Cerebellar cortex (tissue), 1 donor: ENCODE measurements around the gene DDN.

Experiments
- DNase-seq: peaks from one replicate; pipeline ENCODE4 v3.0.0-alpha.2; 2015; ENCODE audit warnings: low spot score

The DDN gene

DNA sequence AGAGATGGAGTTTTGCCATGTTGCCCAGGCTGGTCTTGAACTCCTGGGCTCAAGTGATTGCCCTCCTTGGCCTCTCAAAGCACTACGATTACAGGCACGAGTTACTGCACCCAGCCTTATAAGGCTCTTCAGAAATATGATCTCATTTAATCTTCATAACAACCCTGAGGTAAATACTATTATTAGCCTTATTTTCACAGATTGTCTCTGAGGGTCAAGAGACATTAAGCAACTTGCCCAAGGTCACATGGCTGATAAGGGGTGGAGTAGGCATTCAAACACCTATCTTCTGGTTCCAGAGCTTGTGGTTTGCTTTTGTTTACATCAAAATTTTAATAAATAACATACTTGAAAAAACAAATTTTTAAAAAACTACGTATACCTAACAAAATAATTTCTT, 14.3 kb upstream of the DDN start:
- DNase-seq: no peak

DNA sequence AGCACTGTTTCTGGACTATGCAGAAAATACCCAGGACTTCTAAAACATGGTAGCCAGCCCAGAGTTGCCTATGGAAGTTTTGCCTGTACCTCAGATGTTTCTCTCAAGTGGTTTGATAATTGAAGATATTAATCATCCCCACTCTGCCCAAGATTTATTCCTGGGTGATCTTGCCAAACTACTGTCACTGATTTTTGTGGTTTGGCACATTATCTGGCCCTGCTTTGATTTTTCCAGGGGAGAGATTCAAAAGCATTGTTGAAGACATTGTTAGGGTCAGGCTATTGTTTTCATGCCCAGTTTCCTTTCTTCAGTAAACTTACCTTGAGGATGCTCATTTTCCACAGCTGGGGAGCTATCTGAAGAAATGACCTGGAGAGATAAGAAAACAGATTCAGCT, 13.6 kb upstream of the DDN start:
- no peak for DNase-seq

DNA sequence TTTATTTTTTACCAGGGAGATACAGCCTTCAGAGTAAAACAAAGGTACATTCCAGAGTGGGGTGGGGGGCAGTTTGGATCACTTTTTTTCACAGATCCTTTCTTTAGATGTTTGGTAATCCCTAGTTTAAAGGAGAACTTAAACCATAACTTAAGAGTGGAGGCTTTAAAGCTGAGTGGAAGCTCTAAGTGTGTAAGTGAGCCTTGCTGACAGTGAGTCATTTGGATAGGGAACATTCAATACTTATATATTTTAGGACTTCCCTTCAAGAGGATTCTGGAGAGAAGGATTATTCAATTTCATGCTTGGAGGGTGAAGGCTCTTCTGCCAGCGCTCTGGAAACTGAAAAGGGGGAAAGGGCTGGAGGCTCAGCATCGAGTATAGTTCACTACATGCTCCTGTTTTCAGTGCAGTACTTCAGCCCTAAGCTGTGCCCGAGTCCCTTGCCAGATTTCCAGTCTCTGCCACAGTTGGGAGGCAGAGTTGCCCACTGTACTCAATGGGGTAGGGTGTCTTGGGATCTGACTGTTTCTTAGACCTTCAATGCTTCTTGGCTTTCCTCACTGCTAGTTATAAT, 11.0 kb upstream of the DDN start:
- DNase-seq: no peak

DNA sequence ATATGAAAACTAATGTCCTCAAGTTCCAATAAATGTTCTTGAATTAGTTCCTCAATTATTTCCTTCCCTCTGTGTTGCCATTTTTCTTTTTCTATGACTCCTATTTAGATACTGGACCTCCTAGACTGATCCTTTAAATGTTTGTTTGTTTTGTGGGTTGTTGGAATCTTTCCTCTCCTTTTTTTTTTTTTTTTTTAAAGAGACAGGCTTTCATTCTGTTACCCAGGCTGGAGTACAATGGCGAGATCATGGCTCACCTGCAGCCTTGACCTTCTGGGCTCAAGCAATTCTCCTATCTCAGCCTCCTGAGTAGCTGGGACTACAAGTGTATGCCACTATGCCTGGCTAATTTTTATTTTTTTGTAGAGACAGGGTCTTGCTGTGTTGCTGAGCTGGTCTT, 9.8 kb upstream of the DDN start:
- no peak for DNase-seq

DNA sequence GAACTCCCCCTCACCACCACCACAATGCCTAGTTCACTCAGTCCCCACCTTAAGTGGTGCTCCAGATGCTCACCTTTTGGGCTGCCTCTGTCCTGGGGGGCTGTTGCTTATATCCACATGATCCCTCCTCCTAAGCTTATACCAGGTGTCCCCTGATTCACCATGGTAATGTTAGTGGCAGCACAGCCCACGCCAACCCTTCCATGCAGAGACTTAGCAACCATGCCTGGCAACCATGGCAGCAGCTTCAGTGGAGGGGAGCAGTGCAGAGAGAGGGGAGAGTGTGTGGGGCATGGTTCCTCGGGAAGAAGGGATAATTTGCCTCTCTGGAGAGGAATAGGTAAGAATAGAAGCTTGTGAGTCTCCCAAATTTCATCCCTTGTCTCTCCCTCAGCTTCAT, 1.2 kb upstream of the DDN start:
- DNase-seq: no peak

DNA sequence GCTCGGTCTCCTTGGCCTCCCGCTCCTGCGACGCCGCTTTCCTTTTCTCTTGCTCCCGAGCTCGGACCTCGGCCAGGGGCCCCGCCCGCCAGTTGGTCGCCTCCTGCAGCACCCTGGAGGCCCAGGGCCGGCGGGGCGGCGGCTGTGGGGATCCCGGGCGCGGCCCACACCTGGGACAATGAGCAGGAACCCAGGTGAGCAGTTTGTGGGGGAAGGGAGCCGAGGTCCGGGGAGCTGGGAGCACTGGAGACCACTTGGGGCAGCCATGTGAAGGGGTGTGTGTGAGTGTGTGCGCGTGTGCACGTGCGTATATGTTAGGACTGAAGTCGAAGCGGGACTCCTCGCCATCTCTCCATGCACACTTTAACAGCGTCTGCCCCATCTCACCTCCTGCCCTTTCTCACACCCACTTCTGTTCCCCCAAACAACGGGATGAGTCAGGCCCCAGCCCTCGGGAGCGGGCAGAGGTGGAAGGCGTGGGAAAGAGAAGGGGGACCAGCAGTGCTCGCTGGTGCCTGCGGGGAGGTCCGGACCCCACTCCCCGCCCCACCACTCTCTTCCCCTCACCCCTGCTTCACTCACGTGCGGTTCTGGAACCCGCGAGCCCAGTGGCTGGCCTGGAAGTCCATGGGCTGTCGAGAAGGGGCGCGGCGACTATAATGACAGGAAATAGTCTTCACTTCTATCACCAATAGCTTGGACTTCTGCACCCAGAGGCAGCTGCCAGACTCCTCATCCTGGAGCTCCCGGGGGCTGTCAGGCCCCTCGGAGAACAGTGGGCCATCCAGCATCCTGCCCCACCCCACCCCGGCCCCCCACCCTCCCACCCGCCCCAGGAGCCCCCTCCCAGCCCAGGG, 450 bp downstream of the DDN start:
- DNase-seq: no peak

DNA sequence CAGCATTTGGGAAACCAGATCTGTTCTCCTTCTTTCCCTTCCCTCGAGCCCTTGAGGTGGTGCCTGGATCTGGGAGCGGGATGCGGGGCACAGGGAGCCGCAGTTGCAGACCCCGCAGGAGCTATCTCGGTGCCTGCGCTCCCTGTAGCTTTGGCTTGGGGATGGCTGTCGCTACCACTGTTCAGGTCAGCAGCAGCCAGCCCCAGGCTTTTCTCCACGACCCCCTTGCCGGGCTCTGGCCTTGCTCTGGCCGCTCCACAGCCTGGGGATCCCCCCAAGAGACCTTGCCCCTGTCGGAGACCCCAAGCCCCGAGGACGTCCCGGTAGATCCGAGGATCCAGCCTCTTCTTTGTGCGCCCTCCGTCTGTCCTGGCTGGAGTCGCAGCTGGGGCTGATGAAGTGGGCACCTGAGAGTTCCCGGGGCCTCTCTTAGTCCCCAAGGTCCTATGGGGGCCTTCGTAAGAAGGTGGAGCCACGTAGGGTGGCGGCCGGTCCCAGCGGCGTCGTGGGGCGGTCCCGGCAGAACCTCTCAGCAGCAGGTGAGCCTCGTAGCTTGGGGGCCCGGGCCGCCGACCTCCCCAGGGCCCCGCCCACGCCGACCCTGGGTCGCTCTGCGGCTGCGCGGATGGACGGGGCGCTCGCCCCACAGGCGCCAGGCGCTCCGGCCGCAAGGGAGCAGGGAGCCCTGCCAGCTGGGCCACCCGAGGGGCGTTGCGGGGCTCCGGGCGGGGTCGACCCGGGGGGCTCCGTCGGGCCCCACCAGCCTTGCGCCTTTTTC, 1.3 kb downstream of the DDN start:
- DNase-seq: no peak

DNA sequence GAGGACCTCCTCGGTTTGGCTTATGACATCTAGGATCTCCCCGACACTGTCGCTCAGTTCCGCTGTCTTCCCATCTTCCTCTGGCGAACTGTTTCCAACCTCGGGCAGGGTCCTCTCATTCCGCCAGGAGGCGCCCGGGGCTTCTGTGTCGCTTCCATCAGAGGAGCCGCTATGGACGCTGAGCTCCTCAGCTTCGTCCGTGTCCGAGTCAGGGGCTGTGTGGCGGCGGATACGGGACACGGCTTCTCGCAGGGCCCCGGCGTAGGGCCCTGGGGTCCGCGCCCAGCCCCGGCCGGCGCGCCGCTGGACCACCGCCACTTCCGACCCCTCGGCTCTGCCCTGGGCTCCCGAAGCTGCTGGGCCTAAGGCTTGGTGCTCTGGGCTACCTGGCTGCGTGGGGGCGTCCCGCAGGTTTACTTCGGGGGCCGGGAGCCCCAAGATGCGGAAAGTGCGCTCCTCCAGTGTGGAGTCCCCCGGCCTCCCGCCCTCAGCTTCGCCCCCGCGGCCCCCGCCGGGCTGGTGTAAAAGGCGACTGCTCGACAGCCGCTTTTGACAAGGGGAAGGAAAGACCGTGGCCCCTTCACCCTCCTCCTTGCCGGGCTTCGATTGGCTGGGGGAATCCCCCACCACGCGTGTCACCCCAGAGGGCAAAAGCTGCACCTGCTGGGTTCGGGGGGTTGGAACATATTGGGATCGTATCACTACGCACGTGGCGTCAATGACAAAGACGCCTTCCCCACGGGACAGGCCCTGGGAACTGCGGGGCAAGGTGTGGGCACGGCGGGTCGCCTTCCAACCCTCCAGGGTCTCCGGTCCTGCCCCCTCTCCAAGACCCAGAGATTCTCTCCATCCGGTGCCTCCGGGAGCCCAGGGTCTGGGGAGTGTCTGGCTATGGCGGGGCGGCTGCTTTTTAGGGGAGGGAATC, 2.1 kb downstream of the DDN start:
- peak; percentile 81 for DNase-seq

DNA sequence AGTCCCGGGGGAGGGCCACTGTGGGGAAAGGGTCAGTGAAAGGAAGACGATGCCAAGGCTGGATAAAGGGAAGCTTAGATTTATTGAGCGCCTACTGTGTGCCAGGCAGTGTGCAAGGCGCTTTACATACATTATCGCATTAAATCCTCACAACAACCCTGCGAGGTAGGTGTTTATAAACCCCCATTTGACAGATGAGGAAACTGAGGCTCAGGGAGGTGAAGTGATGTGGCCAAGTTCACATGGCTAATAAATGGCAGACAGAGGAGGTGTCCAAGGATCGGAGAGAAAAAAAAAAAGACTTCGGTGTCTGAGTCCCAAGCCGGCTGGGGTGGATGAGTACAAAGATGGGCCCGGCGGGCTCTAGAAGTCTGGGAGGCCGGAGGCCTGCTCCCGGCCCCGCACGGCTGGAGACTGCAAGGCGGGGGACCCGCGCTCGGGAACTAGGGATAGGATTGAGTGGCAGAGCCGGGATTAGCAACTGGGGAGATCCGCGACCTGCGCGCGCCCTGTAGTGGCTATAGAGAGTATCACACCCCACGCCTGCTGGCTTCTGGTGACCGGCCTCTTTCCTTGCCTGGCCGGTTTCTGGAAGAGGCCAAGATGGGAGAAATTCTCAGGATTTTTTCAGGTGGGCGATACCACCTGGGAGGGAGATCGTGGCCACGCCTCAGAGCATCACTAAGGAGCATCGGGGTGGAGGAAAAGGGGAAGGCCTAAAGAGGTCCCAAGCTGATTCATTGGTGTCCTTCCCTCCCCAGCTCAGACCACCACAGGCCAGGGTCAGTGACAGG, 3.9 kb downstream of the DDN start:
- peak; percentile 86 for DNase-seq

DNA sequence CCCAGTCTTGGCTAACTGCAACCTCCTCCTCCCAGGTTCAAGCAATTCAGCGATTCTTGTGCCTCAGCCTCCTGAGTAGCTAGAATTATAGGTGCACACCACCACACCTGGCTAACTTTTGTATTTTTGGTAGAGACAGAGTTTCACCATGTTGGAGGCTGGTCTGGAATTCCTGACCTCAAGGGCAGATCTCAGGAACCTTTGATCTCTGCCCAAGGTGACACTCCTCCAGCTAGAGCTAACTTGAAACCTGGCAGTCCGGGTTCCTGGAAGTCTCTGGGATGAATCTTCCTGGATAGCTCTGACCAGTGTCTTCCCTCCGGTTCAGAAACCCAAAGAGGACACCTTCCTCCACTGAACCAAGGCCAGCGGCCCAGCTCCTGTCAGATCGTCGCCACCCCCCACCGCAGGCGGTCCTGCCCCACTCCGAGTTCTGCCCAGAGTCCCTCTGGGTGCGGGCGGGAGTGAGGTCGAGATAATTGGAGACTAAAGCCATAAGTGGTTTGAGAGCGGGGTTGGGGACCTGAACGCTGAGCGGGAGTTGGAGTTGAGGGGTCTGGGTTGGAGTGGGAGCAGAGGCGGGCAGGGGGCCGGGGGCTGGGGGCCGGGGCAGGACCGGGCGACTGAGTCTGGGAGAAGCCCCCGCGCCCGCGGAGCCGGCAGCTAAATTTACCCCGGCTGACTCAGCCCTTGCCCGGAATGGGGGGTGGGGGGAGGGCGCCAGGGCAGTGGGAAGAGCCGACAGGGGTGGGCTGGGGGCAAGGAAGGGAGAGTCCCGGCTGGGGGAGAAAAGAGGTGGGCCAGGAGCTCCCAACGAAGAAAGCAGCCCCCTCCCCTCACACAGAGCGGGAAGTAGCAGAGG, 4.7 kb downstream of the DDN start:
- no peak for DNase-seq

DNA sequence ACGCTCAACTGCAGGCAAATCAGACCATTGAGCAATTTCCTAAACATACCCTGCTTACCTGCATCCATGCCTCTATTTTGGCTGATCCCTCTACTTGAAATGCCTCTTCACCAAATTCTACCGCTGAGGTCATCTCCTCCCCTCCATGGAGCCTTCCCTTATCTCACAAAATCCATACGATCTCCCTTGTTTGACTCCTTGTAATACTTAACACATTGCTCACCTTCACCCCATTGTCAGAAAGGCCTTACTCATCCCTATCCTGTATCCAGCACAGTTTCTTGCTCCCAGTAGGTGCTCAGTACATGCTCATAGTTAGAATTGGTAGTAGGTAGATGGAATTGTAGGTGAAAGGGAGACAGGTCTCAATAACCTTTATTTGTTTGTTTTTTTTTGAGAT, 5.4 kb downstream of the DDN start:
- DNase-seq: no peak

DNA sequence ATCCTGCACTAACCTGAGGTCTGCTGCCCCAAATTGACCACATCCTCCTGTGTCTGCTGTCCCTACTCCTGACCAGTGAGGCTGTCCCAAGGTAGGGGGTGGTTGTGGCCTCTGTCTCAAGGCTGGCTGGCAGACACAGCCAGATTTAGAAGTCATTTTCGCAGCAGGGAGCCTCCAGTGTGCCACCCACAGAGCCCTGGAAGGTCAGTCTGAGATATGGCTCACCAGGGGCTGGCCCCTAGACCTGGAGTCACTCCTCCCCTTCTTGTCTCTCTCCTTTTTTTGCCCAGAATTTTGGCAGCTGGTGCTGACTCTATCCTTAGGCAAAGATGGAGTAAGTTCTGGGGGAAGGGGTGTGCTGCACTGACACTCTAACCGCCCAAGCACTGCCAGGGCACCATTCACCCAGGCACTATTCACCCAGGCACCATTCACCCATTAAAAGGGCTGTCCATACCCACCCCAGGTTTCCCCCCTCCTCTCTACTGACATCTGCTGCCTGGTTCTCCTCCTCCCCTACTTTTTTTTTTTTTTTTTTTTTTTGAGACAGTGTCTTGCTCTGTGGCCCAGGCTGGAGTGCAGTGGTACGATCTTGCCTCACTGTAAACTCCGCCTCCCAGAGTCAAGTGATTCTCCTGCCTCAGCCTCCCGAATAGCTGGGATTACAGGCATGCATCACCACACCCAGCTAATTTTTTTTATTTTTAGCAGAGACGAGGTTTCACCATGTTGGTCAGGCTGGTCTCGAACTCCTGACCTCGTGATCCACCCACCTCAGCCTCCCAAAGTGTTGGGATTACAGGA, 7.7 kb downstream of the DDN start:
- DNase-seq: no peak

DNA sequence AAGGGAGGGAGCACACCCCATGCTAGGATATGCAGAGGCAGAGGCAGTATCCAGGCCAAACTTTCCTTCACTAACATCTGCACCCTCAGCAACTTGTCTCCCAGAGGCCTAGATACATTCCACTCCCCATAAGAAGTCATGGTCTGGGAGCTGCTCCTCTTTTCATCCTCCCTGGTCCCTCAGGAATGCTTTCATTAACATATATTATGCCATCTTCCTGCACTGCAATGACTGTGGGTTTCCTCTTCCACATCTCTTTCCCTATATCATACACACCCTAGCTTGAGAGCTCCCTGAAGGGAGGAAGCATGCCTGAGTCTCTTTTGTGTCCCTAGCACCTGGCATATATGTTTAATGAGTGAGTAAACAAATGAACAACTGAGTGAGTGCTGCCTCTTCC, 8.6 kb downstream of the DDN start:
- no peak for DNase-seq

DNA sequence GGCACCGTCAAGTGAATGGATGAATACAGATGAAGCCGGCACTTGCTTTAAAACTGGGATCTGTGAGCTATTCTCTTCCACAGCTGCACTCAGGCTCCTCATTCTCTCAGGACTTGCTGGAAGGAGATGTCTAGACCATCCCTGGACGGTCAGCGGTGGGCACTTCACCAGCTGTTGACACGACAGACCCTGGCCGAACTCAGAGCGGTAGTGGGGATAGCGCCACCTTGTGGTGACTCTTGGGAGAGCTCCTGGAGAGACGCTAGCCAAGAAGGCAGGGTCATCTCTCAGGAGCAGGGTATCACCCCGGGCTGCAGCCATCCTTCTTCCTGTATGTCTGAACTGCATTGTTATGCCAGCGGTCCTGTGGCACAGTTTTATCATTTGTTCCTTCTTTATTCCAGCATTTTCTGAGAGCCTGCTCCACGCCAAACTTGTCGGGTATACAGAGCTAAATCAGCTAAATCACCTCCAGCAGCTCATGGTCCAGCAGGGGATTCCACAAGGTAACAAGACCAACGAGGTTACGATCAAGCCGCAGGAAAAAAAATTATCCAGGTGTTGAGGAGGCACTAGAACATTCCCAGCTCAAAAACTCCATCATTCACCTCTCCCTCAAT, 11.0 kb downstream of the DDN start:
- peak; percentile 52 for DNase-seq

DNA sequence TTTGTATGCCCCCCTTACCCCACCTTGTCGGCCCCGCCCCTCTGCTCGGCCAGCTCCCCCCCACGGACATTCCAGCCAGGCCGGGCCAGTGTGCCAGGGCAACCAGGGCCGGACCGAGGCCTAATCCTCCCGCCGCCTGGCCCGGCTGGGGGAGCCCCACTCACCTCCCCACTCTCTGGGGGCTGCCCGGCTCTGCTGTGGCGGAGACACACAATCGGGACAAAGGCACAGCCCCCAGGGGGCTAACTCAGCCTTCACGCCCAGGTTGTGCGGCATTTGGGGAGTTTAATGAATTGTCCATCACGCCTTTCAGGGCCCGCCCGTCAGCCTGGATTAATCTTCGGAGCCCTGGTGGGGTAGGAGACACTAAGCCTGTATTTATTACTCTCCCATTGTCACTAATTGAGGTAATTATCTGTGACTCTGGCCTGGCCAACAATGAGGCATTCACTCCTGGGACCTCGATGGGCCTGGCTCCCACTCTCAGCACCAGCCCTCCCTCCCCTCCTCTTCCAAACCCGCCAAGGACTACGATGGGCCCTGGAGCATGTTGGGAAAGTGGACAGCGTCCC, 12.4 kb downstream of the DDN start:
- DNase-seq: no peak

DNA sequence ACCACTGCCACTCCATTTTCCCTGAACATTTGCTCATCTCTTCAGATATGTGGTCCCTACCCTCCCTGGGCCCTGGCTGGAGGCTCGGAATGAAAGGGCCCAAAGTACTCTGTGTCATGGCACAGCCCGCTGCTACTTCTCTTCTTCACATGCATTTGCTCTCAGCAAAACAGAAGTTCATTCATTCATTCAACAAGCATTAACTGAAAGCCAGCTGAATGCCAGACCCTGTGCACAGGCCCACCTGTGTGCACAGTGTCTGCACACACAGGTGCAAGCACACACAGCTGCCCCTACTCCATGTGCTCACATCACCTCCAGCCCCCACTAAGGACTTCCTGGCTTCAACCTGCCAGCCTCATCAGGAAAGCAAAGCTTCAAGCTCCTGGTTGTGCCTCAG, 13.3 kb downstream of the DDN start:
- no peak for DNase-seq

DNA sequence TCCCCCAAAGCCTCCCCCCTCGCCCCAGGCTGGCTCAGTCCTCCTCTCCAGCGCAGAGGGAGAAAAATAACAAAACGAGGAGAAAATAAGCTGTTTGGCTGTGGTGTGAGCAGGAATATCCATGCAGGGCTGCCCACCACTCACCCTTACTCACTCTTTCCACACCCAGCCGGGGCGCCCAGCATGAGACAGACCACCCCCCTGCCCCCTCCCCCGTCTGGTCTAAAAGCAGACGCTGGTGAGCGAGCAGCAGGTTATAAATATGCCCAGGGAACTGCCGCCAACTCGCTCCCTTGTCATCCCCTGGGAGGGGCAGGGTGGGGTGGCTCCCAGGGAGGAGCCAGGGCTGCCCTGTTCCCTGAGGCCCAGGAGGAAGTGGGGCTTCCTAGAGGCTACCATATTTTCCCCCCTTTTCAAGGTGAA, 13.7 kb downstream of the DDN start:
- DNase-seq: no peak

DNA sequence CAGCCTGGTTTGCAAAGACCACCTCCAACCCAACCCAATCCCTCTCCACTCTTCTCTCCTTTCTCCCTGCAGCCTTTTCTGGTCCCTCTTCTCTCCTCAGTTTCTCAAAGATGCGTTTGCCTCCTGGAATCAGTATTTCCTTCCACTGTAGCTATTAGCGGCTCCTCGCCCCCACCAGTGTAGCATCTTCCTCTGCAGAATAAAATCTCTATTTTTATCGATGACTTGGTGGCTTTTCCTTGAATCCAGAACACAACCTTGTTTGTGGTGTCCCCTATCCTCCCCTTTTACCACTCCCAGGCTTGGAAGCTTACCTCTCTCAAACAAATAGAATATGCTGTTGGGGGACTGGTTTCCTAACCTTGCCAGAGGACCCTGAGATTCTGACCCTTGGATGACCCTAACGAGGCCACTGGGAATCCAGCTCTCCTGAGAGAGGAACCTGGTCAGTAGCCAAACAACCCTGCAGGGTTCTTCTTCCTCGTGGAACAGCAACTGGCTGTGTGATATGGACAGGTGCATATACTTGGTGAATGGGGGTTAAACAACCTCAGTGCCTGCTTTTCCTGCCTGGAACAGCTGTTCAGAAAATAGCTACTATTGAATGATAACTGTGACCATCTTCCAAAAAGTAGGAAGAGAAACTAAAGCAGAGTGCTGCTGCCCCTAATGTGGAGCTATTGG, 16.6 kb downstream of the DDN start:
- DNase-seq: no peak
